GM21515 (cell line): ENCODE measurements around the gene ANP32B.
"Not testable (repeated sequence)": the region's sequence is repeated elsewhere in the genome, so short reads cannot be mapped to it uniquely, and the experiment has no call there.

Source experiments
- ATAC-seq: cut with Tn5 transposase; IDR thresholded peaks from one replicate; pipeline ENCODE4 v1.9.1; 2021; ENCODE audit not compliant: unreplicated experiment

Gene ANP32B

GRCh38 chr9:97991818-97992217, 8.7 kb downstream of the ANP32B start:
- ATAC-seq: no peak

GRCh38 chr9:97992219-97992618, 9.1 kb downstream of the ANP32B start:
- ATAC-seq: no peak

- ATAC-seq: no peak
These were observed 9.9 kb downstream of the ANP32B start for GRCh38 chr9:97993000-97993399.

GRCh38 chr9:97994703-97995102, 11.6 kb downstream of the ANP32B start:
- ATAC-seq: no peak

- ATAC-seq: not testable (repeated sequence)
These were observed 13.5 kb downstream of the ANP32B start for GRCh38 chr9:97996676-97997075.

- no peak for ATAC-seq
These were observed 14.5 kb downstream of the ANP32B start for GRCh38 chr9:97997330-97998276.

- ATAC-seq: no peak
These were observed 19.7 kb downstream of the ANP32B start for GRCh38 chr9:98002808-98003207.

- no peak for ATAC-seq
These were observed 23.1 kb downstream of the ANP32B start for GRCh38 chr9:98006127-98006796.

GRCh38 chr9:98007251-98007928, 24.2 kb downstream of the ANP32B start:
- ATAC-seq: no peak

- ATAC-seq: no peak
These were observed 25.6 kb downstream of the ANP32B start for GRCh38 chr9:98008764-98009163.

- ATAC-seq: no peak
These were observed 26.3 kb downstream of the ANP32B start for GRCh38 chr9:98009437-98009836.

GRCh38 chr9:98009936-98010335, 26.8 kb downstream of the ANP32B start:
- no peak for ATAC-seq

GRCh38 chr9:98010445-98010844, 27.3 kb downstream of the ANP32B start:
- peak; percentile 82 for ATAC-seq

- no peak for ATAC-seq
These were observed 28.0 kb downstream of the ANP32B start for GRCh38 chr9:98011122-98011521.

- ATAC-seq: no peak
These were observed 33.1 kb downstream of the ANP32B start for GRCh38 chr9:98016137-98016680.

GRCh38 chr9:98017306-98017705, 34.2 kb downstream of the ANP32B start:
- ATAC-seq: no peak

- no peak for ATAC-seq
These were observed 35.2 kb downstream of the ANP32B start for GRCh38 chr9:98018347-98018746.

- ATAC-seq: no peak
These were observed 36.0 kb downstream of the ANP32B start for GRCh38 chr9:98019098-98019497.

- not testable (repeated sequence) for ATAC-seq
These were observed 36.7 kb downstream of the ANP32B start for GRCh38 chr9:98019869-98020268.

GRCh38 chr9:98020476-98021145, 37.5 kb downstream of the ANP32B start:
- ATAC-seq: no peak
